ENCODE data around the gene GLT8D2. TPM values are rescaled to one million over a fixed set of nuclear protein-coding genes. Genes with fewer than 3 reads are reported as not detected.

Gene GLT8D2, protein sequence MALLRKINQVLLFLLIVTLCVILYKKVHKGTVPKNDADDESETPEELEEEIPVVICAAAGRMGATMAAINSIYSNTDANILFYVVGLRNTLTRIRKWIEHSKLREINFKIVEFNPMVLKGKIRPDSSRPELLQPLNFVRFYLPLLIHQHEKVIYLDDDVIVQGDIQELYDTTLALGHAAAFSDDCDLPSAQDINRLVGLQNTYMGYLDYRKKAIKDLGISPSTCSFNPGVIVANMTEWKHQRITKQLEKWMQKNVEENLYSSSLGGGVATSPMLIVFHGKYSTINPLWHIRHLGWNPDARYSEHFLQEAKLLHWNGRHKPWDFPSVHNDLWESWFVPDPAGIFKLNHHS
- total RNA-seq (2022; extraction: Qiagen RNA extraction; ENCODE audit: low read depth) = 0.20 to 0.59 TPM (median 0.21 TPM) in 4 of 5 replicates, not detected in the other

DNA sequence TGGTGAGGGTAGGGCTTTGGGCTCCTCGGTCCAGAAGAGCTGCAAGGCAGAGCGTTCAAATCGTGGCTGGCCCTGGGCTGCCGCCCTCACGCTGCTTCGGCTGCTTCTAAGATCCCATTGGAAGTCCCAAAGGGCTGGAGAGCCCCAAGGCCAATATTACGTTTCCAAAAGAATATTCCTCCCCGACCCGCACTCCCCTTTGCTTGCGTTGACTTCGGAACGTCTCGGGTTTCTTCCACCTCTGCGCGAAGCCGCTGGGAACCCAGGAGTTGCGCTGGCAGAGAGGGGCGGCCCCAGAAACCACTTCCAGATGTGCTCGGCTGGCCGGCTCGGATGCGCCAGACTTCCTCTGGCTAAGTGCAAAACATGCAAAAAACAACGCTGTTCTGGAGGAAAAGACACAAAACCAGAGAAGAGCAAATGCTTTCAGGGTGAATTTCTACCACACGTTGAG, at the start of gene GLT8D2:
TSS of gene GLT8D2 (minus strand) at position 285 of the 454 bp plus-strand sequence. CDS start 30,539 bp downstream, outside the sequence.

DNA sequence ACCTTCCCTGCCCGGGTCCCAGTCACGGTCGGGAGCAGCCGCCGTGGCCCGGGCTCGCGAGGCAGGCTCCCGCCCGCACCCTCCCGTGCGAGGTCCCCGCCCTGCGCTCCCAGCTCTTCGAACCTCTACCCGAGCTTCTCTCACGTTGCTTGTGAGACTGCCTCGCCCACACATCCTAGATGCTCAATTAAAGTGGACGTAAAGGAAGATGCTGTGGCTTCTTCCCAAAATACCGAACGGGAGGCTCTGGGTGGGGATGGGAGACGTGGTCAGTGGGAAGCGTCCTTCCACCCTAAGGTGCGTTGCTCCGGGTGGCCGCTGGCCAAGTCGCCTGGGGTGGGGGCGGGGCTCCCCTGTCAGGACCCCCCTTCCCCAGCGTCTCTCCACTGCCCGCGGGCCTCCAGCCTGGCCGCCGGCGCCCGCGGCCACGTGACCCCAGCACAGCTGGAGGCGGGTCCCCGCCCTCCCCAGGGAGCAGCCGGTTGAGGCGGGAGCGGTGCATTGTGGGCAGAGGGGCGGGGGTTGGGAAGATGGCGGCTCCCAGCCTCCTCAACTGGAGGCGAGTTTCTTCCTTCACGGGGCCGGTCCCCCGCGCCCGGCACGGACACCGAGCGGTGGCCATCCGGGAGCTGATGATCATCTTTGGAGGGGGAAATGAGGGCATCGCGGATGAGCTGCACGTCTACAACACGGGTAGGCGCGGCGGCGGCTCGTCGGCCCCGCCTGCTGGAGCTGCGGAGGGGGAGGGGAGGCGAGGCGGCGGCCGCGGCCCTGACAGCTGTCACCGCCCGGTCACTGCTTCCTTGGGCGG, 14.2 kb upstream of the GLT8D2 start, which contains the start of gene HCFC2:
TSS of gene HCFC2 (plus strand) at position 501 of the 811 bp plus-strand sequence. CDS start at position 531, 30 bp downstream.

DNA sequence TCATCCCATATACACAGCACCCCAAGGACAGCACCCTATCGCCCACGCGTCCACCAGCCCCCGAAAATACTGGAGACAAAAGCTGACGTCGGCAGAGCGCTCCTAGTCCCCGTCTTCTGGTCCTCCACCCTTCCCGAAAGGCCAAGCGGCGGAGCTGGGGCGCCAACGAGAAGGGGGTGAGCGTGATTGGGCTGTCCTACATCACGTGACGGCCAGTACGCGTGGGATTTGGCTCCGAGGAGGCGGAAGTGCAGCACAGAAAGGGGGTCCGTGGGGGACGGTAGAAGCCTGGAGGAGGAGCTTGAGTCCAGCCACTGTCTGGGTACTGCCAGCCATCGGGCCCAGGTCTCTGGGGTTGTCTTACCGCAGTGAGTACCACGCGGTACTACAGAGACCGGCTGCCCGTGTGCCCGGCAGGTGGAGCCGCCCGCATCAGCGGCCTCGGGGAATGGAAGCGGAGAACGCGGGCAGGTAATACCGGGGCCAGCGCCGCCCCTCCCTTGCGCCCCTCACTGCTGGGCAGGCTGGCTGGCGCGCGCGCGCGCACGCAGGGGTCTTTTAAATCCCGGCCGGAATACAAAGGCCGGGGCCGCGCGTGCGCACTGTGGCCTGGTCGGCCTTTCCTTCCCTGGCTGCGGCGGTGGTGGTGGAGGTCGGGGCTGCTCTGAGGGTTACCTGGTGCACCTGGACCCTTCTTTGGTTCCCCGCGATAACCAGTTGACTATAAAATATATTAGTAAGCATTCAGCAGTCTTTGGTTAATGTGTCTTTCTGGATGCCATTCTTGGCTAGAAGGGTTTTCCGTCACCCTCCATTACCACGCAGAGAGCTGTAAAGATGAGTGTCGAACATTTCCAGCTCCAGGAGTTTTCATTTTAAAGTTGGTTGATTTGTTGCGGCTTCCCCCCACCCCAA, 84.1 kb downstream of the GLT8D2 start, which contains the start of gene TDG:
TSS of gene TDG (plus strand) at position 283 of the 915 bp plus-strand sequence. CDS start at position 449, 166 bp downstream.

Other genes with a start within 250 kb of the GLT8D2 start
- gene NT5DC3, start 209.0 kb downstream of the GLT8D2 start, total RNA-seq (2022; extraction: Qiagen RNA extraction; ENCODE audit: low read depth) = 10.3 to 14.9 TPM (median 12.6 TPM) in 5 replicates
- 572 to 770 TPM (median 609 TPM) in 5 replicates for gene HSP90B1, start 119.8 kb downstream of the GLT8D2 start, total RNA-seq (2022; extraction: Qiagen RNA extraction; ENCODE audit: low read depth)
- gene TDG, start 84.3 kb downstream of the GLT8D2 start, total RNA-seq (2022; extraction: Qiagen RNA extraction; ENCODE audit: low read depth) = 20.7 to 33.2 TPM (median 25.1 TPM) in 5 replicates
- gene HCFC2, start 14.3 kb upstream of the GLT8D2 start, total RNA-seq (2022; extraction: Qiagen RNA extraction; ENCODE audit: low read depth) = 4.4 to 6.1 TPM (median 5.1 TPM) in 5 replicates
- gene NFYB, start 88.0 kb upstream of the GLT8D2 start, total RNA-seq (2022; extraction: Qiagen RNA extraction; ENCODE audit: low read depth) = 25.1 to 32.9 TPM (median 26.9 TPM) in 5 replicates
- gene TXNRD1, start 165.6 kb upstream of the GLT8D2 start, total RNA-seq (2022; extraction: Qiagen RNA extraction; ENCODE audit: low read depth) = 850 to 1,127 TPM (median 1,016 TPM) in 5 replicates

Measured in A549 treated with ZK216348 at 1 μM for 4 hours (cell line).